ENCODE results near the gene NINJ2. TPM values are rescaled to one million over a fixed set of nuclear protein-coding genes. Genes with fewer than 3 reads are reported as not detected.
"Not testable (repeated sequence)": the region's sequence is repeated elsewhere in the genome, so short reads cannot be mapped to it uniquely, and the experiment has no call there.

NINJ2 gene, protein sequence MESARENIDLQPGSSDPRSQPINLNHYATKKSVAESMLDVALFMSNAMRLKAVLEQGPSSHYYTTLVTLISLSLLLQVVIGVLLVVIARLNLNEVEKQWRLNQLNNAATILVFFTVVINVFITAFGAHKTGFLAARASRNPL
- total RNA-seq (2014; rRNA removed; shearing (Covaris generic)) = 0.31 and 5.0 TPM in 2 replicates

- no peak for DNase-seq (ENCODE audit: low spot score)
- in situ Hi-C loops (cut with HindIII; ENCODE audit: low sequenced_read_pairs) = no loop called here
These were observed at the start of gene NINJ2 for GRCh38 chr12:663293-663871. Gene NINJ2, minus strand, starts transcription at chr12:663445. Its CDS starts 85 bp downstream, at chr12:663360.

DNA sequence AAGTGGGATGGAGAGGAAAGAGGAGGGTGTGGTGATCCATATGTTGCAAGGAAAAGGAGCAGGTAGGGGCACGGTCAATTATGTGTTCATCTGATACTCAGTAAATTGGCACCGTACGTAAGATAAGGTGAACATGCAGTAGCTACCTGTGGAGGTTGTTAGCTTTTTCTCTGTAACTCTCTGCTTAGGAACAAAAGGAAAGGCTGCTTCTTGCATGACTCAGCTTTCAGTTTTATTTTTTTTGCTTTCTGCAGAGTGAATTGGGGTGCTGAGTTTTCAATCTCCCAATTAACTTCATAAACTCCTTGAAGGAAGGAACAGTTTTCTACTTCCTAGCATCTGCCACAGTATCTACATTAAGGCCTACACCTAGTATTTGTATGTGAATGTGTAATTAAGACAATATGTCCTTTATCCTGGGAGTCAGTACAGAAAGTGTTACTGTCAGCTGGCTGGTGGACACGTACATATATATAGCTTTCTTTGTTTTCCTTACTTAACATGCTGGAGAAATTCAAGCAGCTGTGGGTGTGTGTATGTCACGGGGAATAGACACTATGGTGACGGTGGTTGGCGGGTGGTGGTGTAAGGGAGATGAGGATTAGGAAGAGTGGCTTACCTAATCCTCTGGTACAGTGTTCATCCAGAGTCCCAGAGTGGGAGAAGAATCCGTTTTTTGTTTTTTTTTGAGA, 49.1 kb upstream of the NINJ2 start:
- in situ Hi-C loops (cut with HindIII; ENCODE audit: low sequenced_read_pairs) = no loop called here
- DNase-seq (ENCODE audit: low spot score) = no peak

DNA sequence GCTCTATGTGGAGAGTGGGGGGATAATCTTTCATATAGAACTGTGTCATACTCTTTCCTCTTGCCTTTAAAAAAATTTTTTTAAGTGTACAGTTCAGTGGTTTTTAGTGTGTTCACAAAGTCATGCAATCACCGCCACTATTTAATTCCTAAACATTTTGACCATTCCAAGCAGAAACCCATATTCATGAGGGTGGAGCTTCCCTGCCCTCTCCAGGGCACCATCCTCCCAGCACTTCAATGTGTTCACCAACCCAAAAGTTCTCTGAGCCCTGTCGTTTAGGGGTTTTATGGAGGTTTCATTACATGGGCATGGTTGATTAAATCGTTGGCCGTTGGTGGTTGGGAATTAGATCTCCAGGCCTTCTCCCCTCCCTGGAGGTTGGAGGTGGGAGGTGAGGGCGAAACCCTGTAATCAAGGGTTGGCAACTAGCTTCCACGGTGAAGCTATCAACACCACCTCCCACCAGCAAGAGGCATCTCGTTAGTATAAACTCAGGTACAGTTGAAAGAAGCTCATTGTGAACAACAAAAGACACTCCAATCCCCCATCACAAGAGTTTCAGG, 46.3 kb upstream of the NINJ2 start:
- DNase-seq (ENCODE audit: low spot score) = no peak

GRCh38 chr12:708084-708483, 44.8 kb upstream of the NINJ2 start:
- DNase-seq (ENCODE audit: low spot score); in situ Hi-C loops (cut with HindIII; ENCODE audit: low sequenced_read_pairs): not testable (repeated sequence)

More for the DNA sequence above, 46.3 kb upstream of the NINJ2 start:
- in situ Hi-C loops (cut with HindIII; ENCODE audit: low sequenced_read_pairs) = no loop called here

GRCh38 chr12:704516-705242, 41.4 kb upstream of the NINJ2 start:
- peak; percentile 97 for DNase-seq (ENCODE audit: low spot score)
- in situ Hi-C loops (cut with HindIII; ENCODE audit: low sequenced_read_pairs) = no loop called here

GRCh38 chr12:701896-702539, 38.8 kb upstream of the NINJ2 start:
- in situ Hi-C loops (cut with HindIII; ENCODE audit: low sequenced_read_pairs) = no loop called here
- no peak for DNase-seq (ENCODE audit: low spot score)

DNA sequence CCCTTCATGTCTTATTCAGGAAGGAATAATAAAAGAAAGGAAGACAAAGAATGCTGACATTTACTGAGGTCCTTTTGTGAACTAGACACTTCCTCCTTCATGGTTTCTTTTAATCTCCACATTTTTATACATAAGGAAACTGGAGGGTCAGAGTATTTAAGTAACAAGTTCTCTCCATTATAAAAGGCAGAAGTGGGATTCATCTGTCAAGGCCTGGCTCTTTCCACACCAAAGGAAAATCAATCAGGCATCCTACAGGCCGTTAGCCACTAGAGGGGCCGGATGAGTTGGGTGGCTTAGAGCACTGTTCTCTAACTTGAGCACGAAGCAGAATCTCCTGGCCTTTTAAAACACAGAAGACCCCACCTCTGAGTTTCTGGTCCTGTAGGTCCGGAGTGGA, 36.8 kb upstream of the NINJ2 start:
- in situ Hi-C loops (cut with HindIII; ENCODE audit: low sequenced_read_pairs) = no loop called here
- DNase-seq (ENCODE audit: low spot score) = no peak

DNA sequence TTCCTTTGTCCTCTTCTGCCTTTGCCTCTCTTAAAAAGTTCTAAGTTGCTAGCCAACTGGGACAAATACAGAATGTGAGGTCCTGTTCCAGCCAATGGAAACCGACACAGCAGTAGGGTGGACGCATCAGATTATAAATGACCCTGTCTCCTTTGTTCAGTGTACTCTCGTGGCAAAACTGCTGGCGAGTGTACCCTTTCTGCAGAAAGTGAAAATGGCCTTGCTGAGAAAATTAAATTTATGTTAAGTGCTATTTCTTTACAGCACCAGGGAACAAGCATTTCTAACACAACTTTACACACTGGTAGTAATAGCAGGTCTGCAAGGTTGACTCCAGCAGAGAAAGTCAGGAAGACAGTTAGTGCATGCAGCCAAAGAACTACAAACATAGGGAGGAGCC, 35.0 kb upstream of the NINJ2 start:
- DNase-seq (ENCODE audit: low spot score); in situ Hi-C loops (cut with HindIII; ENCODE audit: low sequenced_read_pairs): not testable (repeated sequence)

DNA sequence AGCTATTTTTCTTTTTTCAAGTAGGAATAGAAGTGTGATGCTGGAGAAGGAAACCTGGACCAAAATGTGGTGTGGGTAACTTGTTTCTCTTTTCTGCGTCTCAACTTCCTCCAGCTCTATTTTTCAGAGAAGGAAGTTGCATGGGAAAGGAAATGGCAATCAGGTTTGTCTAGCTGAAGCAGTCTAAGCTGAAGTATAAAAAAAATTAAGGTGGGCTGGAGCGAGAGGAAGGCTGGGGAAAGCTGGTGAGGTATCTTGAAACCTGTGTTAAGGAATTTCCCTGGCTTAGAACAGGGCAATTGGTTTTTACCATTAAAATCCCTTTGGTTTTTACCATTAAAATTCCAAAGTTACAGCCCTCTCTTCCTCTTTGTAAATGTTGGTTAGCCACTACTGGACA, 34.2 kb upstream of the NINJ2 start:
- DNase-seq (ENCODE audit: low spot score) = no peak
- in situ Hi-C loops (cut with HindIII; ENCODE audit: low sequenced_read_pairs) = no loop called here

DNA sequence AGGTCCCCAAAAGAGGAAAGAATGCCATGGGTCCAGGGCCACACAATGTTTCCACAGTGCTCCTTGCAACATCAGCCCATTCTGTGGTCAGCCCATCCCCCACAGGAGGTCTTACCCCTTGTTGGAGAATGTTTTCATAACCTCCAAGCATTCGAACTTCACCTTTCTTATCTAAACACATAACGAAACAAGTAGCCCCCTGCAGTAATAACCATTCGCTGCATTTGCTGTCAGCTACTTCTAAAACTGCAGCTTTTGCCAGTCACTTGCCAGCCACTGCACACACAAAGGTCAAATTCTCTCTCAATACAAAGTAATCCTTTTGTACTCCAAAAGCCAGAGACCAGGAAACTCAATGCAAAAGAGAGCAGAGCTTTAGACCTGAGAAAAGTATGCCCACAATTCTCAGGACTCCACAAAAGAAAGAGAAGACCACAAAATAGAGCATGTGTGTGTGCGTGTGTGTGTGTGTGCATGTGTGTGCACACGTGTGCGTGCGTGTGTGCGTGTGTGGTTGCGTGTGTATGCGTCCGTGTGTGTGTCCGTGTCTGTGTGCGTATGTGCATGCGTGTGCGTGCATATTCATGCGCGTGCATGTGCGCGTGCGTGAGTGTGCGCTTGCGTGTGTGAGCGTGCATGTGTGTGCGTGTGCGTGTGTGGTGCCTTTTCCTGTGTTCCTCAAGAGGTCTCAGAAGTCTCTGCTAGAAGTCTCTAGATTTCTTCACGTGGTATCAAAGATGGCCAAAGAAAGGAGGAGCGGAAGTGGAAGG, 31.7 kb upstream of the NINJ2 start:
- DNase-seq (ENCODE audit: low spot score) = no peak
- in situ Hi-C loops (cut with HindIII; ENCODE audit: low sequenced_read_pairs) = no loop called here

- in situ Hi-C loops (cut with HindIII; ENCODE audit: low sequenced_read_pairs) = no loop called here
- DNase-seq (ENCODE audit: low spot score) = no peak
These were observed 30.8 kb upstream of the NINJ2 start for GRCh38 chr12:693934-694533.

- in situ Hi-C loops (cut with HindIII; ENCODE audit: low sequenced_read_pairs) = no loop called here
- no peak for DNase-seq (ENCODE audit: low spot score)
These were observed 29.0 kb upstream of the NINJ2 start for GRCh38 chr12:692274-692673.

- no peak for DNase-seq (ENCODE audit: low spot score)
These were observed 27.2 kb upstream of the NINJ2 start for GRCh38 chr12:690466-690865.

GRCh38 chr12:685388-685787, 22.1 kb upstream of the NINJ2 start:
- DNase-seq (ENCODE audit: low spot score) = no peak
- in situ Hi-C loops (cut with HindIII; ENCODE audit: low sequenced_read_pairs) = no loop called here

More at GRCh38 chr12:690466-690865, 27.2 kb upstream of the NINJ2 start:
- in situ Hi-C loops (cut with HindIII; ENCODE audit: low sequenced_read_pairs) = no loop called here

DNA sequence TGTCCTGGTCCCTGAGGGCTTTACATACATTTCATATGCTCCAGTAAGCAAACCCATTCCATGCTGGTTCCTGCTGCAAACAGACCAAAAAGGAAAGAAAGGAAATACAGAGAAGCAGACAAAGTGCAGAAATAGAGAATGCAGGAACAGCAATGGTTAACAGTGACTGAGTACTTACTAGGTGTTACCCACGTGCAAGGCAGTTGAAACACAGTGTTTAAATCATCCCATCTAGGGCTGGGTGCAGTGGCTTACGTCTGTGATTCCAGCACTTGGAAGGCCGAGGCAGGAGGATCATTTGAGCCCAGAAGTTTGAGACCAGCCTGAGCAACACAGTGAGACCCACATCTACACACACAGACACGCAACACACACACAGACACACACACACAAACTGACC, 21.2 kb upstream of the NINJ2 start:
- no peak for DNase-seq (ENCODE audit: low spot score)
- in situ Hi-C loops (cut with HindIII; ENCODE audit: low sequenced_read_pairs) = no loop called here

DNA sequence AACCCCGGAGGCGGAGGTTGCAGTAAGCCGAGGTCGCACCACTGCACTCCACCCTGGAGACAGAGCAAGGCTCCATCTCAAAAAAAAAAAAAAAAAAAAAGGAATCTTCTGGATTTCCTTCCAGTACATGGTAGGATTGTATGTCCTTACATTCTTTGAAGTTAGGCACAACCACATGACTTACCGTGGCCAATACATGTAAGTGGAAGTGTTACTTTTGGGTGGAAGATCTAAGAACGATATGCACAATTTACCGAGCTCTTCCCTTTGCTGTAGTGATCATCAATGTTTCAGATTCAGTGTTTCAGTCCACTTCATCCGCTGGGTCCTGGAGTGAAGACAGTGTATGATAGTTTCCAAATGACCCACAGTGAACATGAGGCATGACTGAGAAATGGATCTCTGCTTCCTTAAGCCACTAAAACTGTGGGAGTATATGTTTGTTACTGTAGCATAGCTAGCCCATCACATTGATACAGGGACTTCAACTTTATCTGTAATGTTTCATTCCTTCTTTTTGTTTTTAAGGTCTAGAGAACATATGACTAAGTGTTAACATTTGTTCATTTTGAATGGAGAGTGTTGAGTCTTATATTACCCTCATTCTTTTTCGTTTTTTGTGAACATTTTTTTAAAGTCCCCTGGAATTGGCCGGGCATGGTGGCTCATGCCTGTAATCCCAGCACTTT, 18.5 kb upstream of the NINJ2 start:
- DNase-seq (ENCODE audit: low spot score) = no peak
- in situ Hi-C loops (cut with HindIII; ENCODE audit: low sequenced_read_pairs) = no loop called here
